H1 (cell line): ENCODE data around the gene CACNB4. TPM values are rescaled to one million over a fixed set of nuclear protein-coding genes. Genes with fewer than 3 reads are reported as not detected.

Source experiments
- CTCF ChIA-PET: fragments of 300-600 bp; sonication (Branson Sonifier 250); formaldehyde crosslinking; loops from one replicate; lab custom pipeline; 2021; ENCODE audit not compliant: partially characterized antibody; lab: Charles Lee
- POLR2A ChIA-PET: fragments of 300-600 bp; sonication (Branson Sonifier 250); formaldehyde crosslinking; loops from one replicate; lab custom pipeline; 2021; ENCODE audit warnings: inconsistent platforms; ENCODE audit not compliant: partially characterized antibody; lab: Charles Lee
- DNase-seq, 2 experiments: peaks; one replicate each; pipeline versions ENCODE4 v3.0.0 to v3.0.0-alpha.2; 2010 to 2022; ENCODE audit warnings: low spot score in 2 of 2, low read depth in 1 of 2, mixed read lengths in 1 of 2
- FAIRE-seq: peaks from 2 replicates; lab custom pipeline; 2011; peaks lifted over from hg19 to GRCh38; lab: Jason Lieb, UNC
- H2AFZ ChIP-seq: 2 replicates; pipeline ENCODE4 v1.8.1; 2012; ENCODE audit warnings: low read length, inconsistent platforms
- H2AK5ac ChIP-seq: 2 replicates; pipeline ENCODE4 v1.6.1; 2013; ENCODE audit warnings: low read depth, low read length
- H2BK120ac ChIP-seq: replicated peaks from 2 replicates; pipeline ENCODE3; 2013; ENCODE audit warnings: low read depth, low read length, inconsistent platforms
- H2BK12ac ChIP-seq: 2 replicates; pipeline ENCODE4 v1.6.1; 2013; ENCODE audit warnings: low read depth, low read length
- H2BK15ac ChIP-seq: 2 replicates; pipeline ENCODE4 v1.6.1; 2013; ENCODE audit warnings: low read length
- H2BK20ac ChIP-seq: 2 replicates; pipeline ENCODE4 v1.6.1; 2013; ENCODE audit warnings: low read length
- H2BK5ac ChIP-seq: 2 replicates; pipeline ENCODE4 v1.6.1; 2013; ENCODE audit warnings: low read depth, low read length
- H3K14ac ChIP-seq: 2 replicates; pipeline ENCODE4 v1.6.1; 2013; ENCODE audit warnings: inconsistent platforms; ENCODE audit not compliant: insufficient read length
- H3K18ac ChIP-seq: 2 replicates; pipeline ENCODE4 v1.6.1; 2013; ENCODE audit warnings: low read length; ENCODE audit errors: extremely low read depth
- H3K23ac ChIP-seq: 2 replicates; pipeline ENCODE4 v1.6.1; 2013; ENCODE audit warnings: inconsistent platforms; ENCODE audit not compliant: insufficient read length
- H3K23me2 ChIP-seq: 2 replicates; pipeline ENCODE4 v1.6.1; 2013; ENCODE audit warnings: low read depth, low read length
- H3K27ac ChIP-seq: 2 replicates; pipeline ENCODE4 v1.6.1; 2011; ENCODE audit warnings: low read depth, low read length, inconsistent platforms
- H3K27me3 ChIP-seq, 4 experiments: replicated peaks in 1 of 4; 1 replicate in 1 of 4; 2 replicates in 3 of 4; pipeline versions ENCODE4 v1.6.1 to v1.8.1; 2011 to 2013; ENCODE audit warnings: low read length in 3 of 4, mild to moderate bottlenecking in 3 of 4, inconsistent platforms in 2 of 4, mixed read lengths in 2 of 4, moderate library complexity in 1 of 4; ENCODE audit not compliant: control insufficient read depth in 3 of 4, insufficient read depth in 3 of 4; ENCODE audit errors: extremely low read depth in 1 of 4
- H3K36me3 ChIP-seq, 4 experiments: 2 replicates each; pipeline versions ENCODE4 v1.6.1 to v1.8.1; 2011 to 2013; ENCODE audit warnings: mild to moderate bottlenecking in 4 of 4, low read length in 3 of 4, moderate library complexity in 2 of 4, control low read depth in 1 of 4, inconsistent platforms in 1 of 4; ENCODE audit not compliant: insufficient read depth in 4 of 4, control insufficient read depth in 2 of 4
- H3K4ac ChIP-seq: replicated peaks from 2 replicates; pipeline ENCODE3; 2013; ENCODE audit warnings: low read length, low read depth, mixed read lengths, inconsistent platforms; ENCODE audit not compliant: insufficient read length
- H3K4me1 ChIP-seq, 4 experiments: replicated peaks in 1 of 4; 1 replicate in 1 of 4; 2 replicates in 3 of 4; pipeline versions ENCODE4 v1.6.1 to v1.8.1; 2011 to 2013; ENCODE audit warnings: low read length in 3 of 4, inconsistent platforms in 2 of 4, mixed read lengths in 1 of 4; ENCODE audit not compliant: insufficient read depth in 4 of 4, control insufficient read depth in 3 of 4
- H3K4me2 ChIP-seq, 2 experiments: 2 replicates each; pipeline versions ENCODE4 v1.6.1 to v1.8.1; 2011 to 2013; ENCODE audit warnings: low read depth in 2 of 2, low read length in 2 of 2, control low read depth in 1 of 2, inconsistent platforms in 1 of 2, mild to moderate bottlenecking in 1 of 2; ENCODE audit not compliant: insufficient read depth in 1 of 2
- H3K4me3 ChIP-seq, 4 experiments: fragments of 200-600, 300-600 bp in 1 of 4; sonication (generic), shearing (Covaris generic), sonication (Bioruptor Twin) in 1 of 4; 2 replicates each; pipeline versions ENCODE4 v1.5.1 to v1.8.1; 2011 to 2016; ENCODE audit warnings: low read length in 4 of 4, low read depth in 3 of 4, control low read depth in 2 of 4, inconsistent platforms in 2 of 4, mild to moderate bottlenecking in 2 of 4, mixed read lengths in 1 of 4, moderate library complexity in 1 of 4; ENCODE audit not compliant: insufficient read depth in 2 of 4; ENCODE audit errors: extremely low read depth in 1 of 4
- H3K56ac ChIP-seq: replicated peaks from 2 replicates; pipeline ENCODE3; 2013; ENCODE audit warnings: low read depth, mild to moderate bottlenecking, mixed read lengths, low read length, inconsistent platforms; ENCODE audit not compliant: insufficient read length
- H3K79me1 ChIP-seq: 2 replicates; pipeline ENCODE4 v1.6.1; 2013; ENCODE audit warnings: low read depth, low read length, control low read depth
- H3K79me2 ChIP-seq, 2 experiments: 2 replicates each; pipeline versions ENCODE4 v1.6.1 to v1.8.1; 2012 to 2013; ENCODE audit warnings: low read length in 2 of 2, mild to moderate bottlenecking in 2 of 2, inconsistent platforms in 1 of 2; ENCODE audit not compliant: insufficient read depth in 2 of 2, control insufficient read depth in 1 of 2
- H3K9ac ChIP-seq, 4 experiments: replicated peaks in 1 of 4; 1 replicate in 1 of 4; 2 replicates in 3 of 4; pipeline versions ENCODE4 v1.6.1 to v1.8.1; 2011 to 2013; ENCODE audit warnings: low read depth in 3 of 4, low read length in 3 of 4, control low read depth in 2 of 4, mild to moderate bottlenecking in 2 of 4, moderate library complexity in 2 of 4, inconsistent platforms in 1 of 4; ENCODE audit errors: extremely low read depth in 1 of 4
- H3K9me3 ChIP-seq, 2 experiments: 2 replicates each; pipeline versions ENCODE4 v1.6.1 to v1.8.1; 2012 to 2013; ENCODE audit warnings: mild to moderate bottlenecking in 2 of 2, moderate library complexity in 2 of 2, control low read depth in 1 of 2, inconsistent platforms in 1 of 2, low read depth in 1 of 2, low read length in 1 of 2, mixed read lengths in 1 of 2; ENCODE audit not compliant: insufficient read depth in 2 of 2
- H4K20me1 ChIP-seq, 2 experiments: replicated peaks in 1 of 2; 2 replicates each; pipeline versions ENCODE3 to v1.8.1; 2011 to 2013; ENCODE audit warnings: inconsistent platforms in 2 of 2, low read length in 2 of 2, mild to moderate bottlenecking in 1 of 2; ENCODE audit not compliant: insufficient read depth in 2 of 2, control insufficient read depth in 1 of 2
- H4K5ac ChIP-seq: 2 replicates; pipeline ENCODE4 v1.6.1; 2013; ENCODE audit warnings: low read length, low read depth, mixed read lengths, inconsistent platforms; ENCODE audit not compliant: insufficient read length
- H4K8ac ChIP-seq: 2 replicates; pipeline ENCODE4 v1.8.0; 2013; ENCODE audit warnings: mild to moderate bottlenecking, moderate library complexity, low read length, inconsistent platforms; ENCODE audit not compliant: insufficient read depth; ENCODE audit errors: extremely low read depth
- H4K91ac ChIP-seq: replicated peaks from 2 replicates; pipeline ENCODE3; 2013; ENCODE audit warnings: low read length, mixed read lengths, inconsistent platforms; ENCODE audit not compliant: insufficient read length
- CBX5 ChIP-seq: fragments of 300-800, 300-1000 bp; sonication (generic); IDR thresholded peaks from 2 replicates; pipeline ENCODE4 v1.7.1; 2016; ENCODE audit warnings: antibody characterized with exemption, low read length, low read depth
- CEBPB ChIP-seq: IDR thresholded peaks from 2 replicates; pipeline ENCODE4 v1.6.1; 2012; ENCODE audit warnings: low read depth, low read length
- KDM1A ChIP-seq: fragments of 200-600, 300-600 bp; sonication (generic); IDR thresholded peaks from 2 replicates; pipeline ENCODE4 v1.7.1; 2016; ENCODE audit warnings: mild to moderate bottlenecking, low read length, borderline replicate concordance
- NANOG ChIP-seq: IDR thresholded peaks from 2 replicates; pipeline ENCODE4 v1.6.1; 2011; ENCODE audit warnings: low read length, low read depth, mild to moderate bottlenecking, inconsistent platforms; ENCODE audit not compliant: insufficient read depth, poor library complexity, severe bottlenecking
- NRF1 ChIP-seq: IDR thresholded peaks from 2 replicates; pipeline ENCODE4 v1.6.1; 2011; ENCODE audit warnings: mild to moderate bottlenecking, low read depth, low read length, improper control_type of control experiment
- PHF8 ChIP-seq: fragments of 200-600 bp; sonication (generic); conservative IDR thresholded peaks from 2 replicates; pipeline ENCODE4 v1.7.1; 2012; ENCODE audit warnings: low read depth, mild to moderate bottlenecking, inconsistent platforms, low read length, moderate library complexity
- POLR2AphosphoS5 ChIP-seq: IDR thresholded peaks from 2 replicates; pipeline ENCODE4 v1.6.1; 2011; ENCODE audit warnings: low read depth, low read length
- RAD21 ChIP-seq, 2 experiments: IDR thresholded peaks in 1 of 2; conservative IDR thresholded peaks in 1 of 2; 2 replicates each; pipeline ENCODE4 v1.6.1; 2011; ENCODE audit warnings: low read depth in 2 of 2, low read length in 2 of 2, improper control_type of control experiment in 1 of 2, inconsistent platforms in 1 of 2, mild to moderate bottlenecking in 1 of 2, moderate library complexity in 1 of 2
- TCF12 ChIP-seq: IDR thresholded peaks from 2 replicates; pipeline ENCODE4 v1.6.1; 2011; ENCODE audit warnings: low read depth, mild to moderate bottlenecking, low read length
- whole genome bisulfite sequencing, 2 experiments: shearing (Covaris generic) in 1 of 2; methylation state at CpG; one replicate each; pipeline versions ENCODE4 v1.1.6 to v1.1.7; 2013 to 2015; ENCODE audit warnings: low lambda C conversion rate in 2 of 2, mixed read lengths in 2 of 2, inconsistent platforms in 1 of 2, low coverage in 1 of 2, missing lambda C conversion rate in 1 of 2; ENCODE audit not compliant: insufficient replicate concordance in 2 of 2, insufficient coverage in 1 of 2, insufficient read length in 1 of 2; ENCODE audit errors: extremely low coverage in 1 of 2, missing lambda C conversion rate in 1 of 2; 5-methylcytosine and 5-hydroxymethylcytosine counted together
- polyA plus RNA-seq, 7 experiments: library from polyadenylated mRNA; depleted of rRNA in 3 of 7; stranded (reverse) in 5 of 7; unstranded in 2 of 7; fragments of >200 nt in 5 of 7; fragments of 200-250 nt in 2 of 7; gene quantifications; 1 replicate in 5 of 7; 2 replicates in 1 of 7; 4 replicates in 1 of 7; pipeline versions ENCODE4 v1.2.1 to v1.2.3, GENCODE V29; 2011 to 2013; ENCODE audit warnings: missing spikeins in 2 of 7, mixed read lengths in 2 of 7
- total RNA-seq: library from RNA; stranded (reverse); fragmentation: NEBNext Ultra II Directional; extraction: Animal tissue kit (Norgen Biotek cat#: 25700); gene quantifications from 2 replicates; pipeline ENCODE4 v1.2.1, GENCODE V29; 2021
- TF ChIP-seq, protein P1 (sequence below): IDR thresholded peaks from 2 replicates; pipeline ENCODE4 v1.6.1; 2012; ENCODE audit warnings: low read length, inconsistent platforms

CACNB4 gene
- total and polyA plus RNA-seq, 2 of the 8 experiments (the other 6 are each of a cell fraction or from before 2014, with no cell fraction given), result 2.0 to 4.0 TPM

DNA sequence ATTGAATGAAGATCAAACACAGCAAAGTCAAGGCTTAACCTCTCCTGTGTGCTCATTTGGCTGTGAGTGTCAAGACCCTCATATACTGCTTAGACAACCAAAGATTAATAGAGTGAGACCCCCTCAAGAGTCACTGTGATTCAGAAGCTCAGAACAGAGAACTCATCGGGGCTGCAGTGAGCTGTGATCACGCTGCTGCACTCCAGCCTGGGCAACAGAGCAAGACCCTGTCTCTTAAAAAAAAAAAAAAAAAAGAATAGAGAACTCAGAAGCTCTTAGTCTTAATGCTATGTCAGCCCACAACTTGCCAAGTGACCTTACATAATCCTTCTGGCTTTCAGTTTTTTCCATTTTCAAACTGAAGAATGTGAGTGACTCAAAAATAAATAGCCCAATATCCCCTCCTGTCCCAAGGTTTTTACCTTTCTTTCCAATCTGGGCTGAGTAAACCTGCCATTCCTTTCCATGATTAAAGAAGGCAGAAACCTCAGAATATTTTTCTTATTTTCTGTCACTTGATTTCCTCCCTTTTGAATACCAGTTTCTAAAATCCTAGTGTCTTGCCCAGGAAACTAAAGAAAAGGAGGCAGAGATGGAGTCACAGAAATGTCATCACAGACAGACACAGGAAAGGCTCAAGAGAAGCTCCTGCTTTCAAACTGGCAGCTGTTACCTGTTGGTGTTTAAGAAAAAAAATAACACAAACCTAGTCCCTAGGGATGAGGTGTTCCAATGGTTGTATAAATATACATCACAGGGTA, 102.4 kb downstream of the CACNB4 start:
- Histone ChIP-seq H2BK20ac (no peak overlapping the region), H2BK15ac (no peak overlapping the region), H3K56ac (no peak overlapping the region), H3K4me1 (peaks cover 0 to 8% (median 4%) of the 10 kb centered on the region in 4 experiments; a peak in 3 of 7 replicates), H3K79me2 (no peaks in the 10 kb centered on the region), H4K20me1 (no peaks in the 10 kb centered on the region), H3K9me3 (no peaks in the 10 kb centered on the region), H3K27me3 (no peaks in the 10 kb centered on the region), H3K4ac (no peak overlapping the region), H3K23ac (no peak overlapping the region), H2AFZ (no peak overlapping the region), H3K4me2 (no peak overlapping the region), H3K36me3 (no peaks in the 10 kb centered on the region), H3K14ac (no peak overlapping the region), H2BK12ac (no peak overlapping the region), H3K9ac (no peak overlapping the region), H4K5ac (no peak overlapping the region), H4K8ac (no peak overlapping the region), H2AK5ac (no peak overlapping the region), H3K23me2 (no peaks in the 10 kb centered on the region), H3K18ac (no peak overlapping the region), H3K4me3 (no peak overlapping the region), H2BK120ac (no peak overlapping the region), H4K91ac (no peak overlapping the region), H3K79me1 (no peaks in the 10 kb centered on the region), H2BK5ac (no peak overlapping the region), H3K27ac (no peak overlapping the region)
- 83% methylated on average over 2 of the region's 2 CpGs; no CpG with 5 or more reads in 1 of the 2 experiments for WGBS, 2 experiments
- CTCF ChIA-PET, result interaction anchor here (0.6 to 1.8 kb wide), 7 partner anchors 10 to 714 kb away, joined by 3 to 6 read pairs (median 4); no protein-coding TSS in a partner anchor
- FAIRE-seq (no peak), DNase-seq (no peak)
- POLR2A ChIA-PET, result interaction anchor here (0.6 kb wide), 1 partner anchor 206 kb away, joined by 3 read pairs; no protein-coding TSS in a partner anchor
- TF ChIP-seq TCF12 (no peak), POLR2AphosphoS5 (no peak), RAD21 (IDR thresholded peaks at IDR 0.05 in 1 of 2, conservative IDR thresholded peaks at IDR 0.05 in 1 of 2; ENCODE audit: low read depth in 2 of 2, low read length in 2 of 2) (no peak), NANOG (no peak), PHF8 (no peak), CBX5 (no peak), KDM1A (no peak), NRF1 (no peak), CEBPB (no peak)
- TF ChIP-seq, protein P1, sequence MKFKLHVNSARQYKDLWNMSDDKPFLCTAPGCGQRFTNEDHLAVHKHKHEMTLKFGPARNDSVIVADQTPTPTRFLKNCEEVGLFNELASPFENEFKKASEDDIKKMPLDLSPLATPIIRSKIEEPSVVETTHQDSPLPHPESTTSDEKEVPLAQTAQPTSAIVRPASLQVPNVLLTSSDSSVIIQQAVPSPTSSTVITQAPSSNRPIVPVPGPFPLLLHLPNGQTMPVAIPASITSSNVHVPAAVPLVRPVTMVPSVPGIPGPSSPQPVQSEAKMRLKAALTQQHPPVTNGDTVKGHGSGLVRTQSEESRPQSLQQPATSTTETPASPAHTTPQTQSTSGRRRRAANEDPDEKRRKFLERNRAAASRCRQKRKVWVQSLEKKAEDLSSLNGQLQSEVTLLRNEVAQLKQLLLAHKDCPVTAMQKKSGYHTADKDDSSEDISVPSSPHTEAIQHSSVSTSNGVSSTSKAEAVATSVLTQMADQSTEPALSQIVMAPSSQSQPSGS, result no peak
